ENCODE data around the gene LSR.

LSR gene

DNA sequence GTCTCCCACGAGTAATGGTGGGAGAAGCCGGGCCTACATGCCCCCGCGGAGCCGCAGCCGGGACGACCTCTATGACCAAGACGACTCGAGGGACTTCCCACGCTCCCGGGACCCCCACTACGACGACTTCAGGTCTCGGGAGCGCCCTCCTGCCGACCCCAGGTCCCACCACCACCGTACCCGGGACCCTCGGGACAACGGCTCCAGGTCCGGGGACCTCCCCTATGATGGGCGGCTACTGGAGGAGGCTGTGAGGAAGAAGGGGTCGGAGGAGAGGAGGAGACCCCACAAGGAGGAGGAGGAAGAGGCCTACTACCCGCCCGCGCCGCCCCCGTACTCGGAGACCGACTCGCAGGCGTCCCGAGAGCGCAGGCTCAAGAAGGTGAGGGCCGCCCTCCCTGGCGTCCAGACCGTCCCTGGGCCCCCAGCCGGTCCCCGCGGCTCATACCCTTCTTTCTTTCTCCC, 18.6 kb downstream of the LSR start (continued):
- TF ChIP-seq, protein P1, sequence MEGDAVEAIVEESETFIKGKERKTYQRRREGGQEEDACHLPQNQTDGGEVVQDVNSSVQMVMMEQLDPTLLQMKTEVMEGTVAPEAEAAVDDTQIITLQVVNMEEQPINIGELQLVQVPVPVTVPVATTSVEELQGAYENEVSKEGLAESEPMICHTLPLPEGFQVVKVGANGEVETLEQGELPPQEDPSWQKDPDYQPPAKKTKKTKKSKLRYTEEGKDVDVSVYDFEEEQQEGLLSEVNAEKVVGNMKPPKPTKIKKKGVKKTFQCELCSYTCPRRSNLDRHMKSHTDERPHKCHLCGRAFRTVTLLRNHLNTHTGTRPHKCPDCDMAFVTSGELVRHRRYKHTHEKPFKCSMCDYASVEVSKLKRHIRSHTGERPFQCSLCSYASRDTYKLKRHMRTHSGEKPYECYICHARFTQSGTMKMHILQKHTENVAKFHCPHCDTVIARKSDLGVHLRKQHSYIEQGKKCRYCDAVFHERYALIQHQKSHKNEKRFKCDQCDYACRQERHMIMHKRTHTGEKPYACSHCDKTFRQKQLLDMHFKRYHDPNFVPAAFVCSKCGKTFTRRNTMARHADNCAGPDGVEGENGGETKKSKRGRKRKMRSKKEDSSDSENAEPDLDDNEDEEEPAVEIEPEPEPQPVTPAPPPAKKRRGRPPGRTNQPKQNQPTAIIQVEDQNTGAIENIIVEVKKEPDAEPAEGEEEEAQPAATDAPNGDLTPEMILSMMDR (tag by site-specific recombination; IDR thresholded peaks at IDR 0.05), result no peak; the same call in 1 of the 2 replicates
- TF ChIP-seq ZNF692 (tag by site-specific recombination; IDR thresholded peaks at IDR 0.05) (0 out of 2 replicates have a peak, but pooled peaks have one; percentile 49), WT1 (tag by site-specific recombination; IDR thresholded peaks at IDR 0.05) (peak; percentile 34), ZBTB44 (tag by site-specific recombination; IDR thresholded peaks at IDR 0.05) (no peak), ZNF24 (tag by site-specific recombination; IDR thresholded peaks at IDR 0.05) (0 out of 2 replicates have a peak, but pooled peaks have one; percentile 15), ZNF138 (tag by site-specific recombination; IDR thresholded peaks at IDR 0.05; ENCODE audit: borderline replicate concordance) (0 out of 2 replicates have a peak, but pooled peaks have one; percentile 6), ZIC2 (tag by site-specific recombination; IDR thresholded peaks at IDR 0.05) (peak; percentile 69; the same call in 1 of the 2 replicates), SALL2 (tag by site-specific recombination; IDR thresholded peaks at IDR 0.05; ENCODE audit: borderline replicate concordance) (no peak), HIC1 (tag by site-specific recombination; IDR thresholded peaks at IDR 0.05) (0 out of 2 replicates have a peak, but pooled peaks have one; percentile 8), ZNF169 (tag by site-specific recombination; IDR thresholded peaks at IDR 0.05) (peak; percentile 48; the same call in 1 of the 2 replicates), YY1 (tag by site-specific recombination; IDR thresholded peaks at IDR 0.05) (peak; percentile 8; the same call in 1 of the 2 replicates), ZNF311 (tag by site-specific recombination; IDR thresholded peaks at IDR 0.05; ENCODE audit: borderline replicate concordance) (no peak), ZBTB26 (tag by site-specific recombination; optimal IDR thresholded peaks at IDR 0.05) (peak; percentile 84), KLF10 (tag by site-specific recombination; IDR thresholded peaks at IDR 0.05) (no peak), ZNF10 (tag by site-specific recombination; IDR thresholded peaks at IDR 0.05) (peak; percentile 48; the same call in 1 of the 2 replicates), ZNF660 (tag by site-specific recombination; IDR thresholded peaks at IDR 0.05) (no peak), YY2 (tag by site-specific recombination; IDR thresholded peaks at IDR 0.05) (peak; percentile 43; the same call in 1 of the 2 replicates), REST (tag by site-specific recombination; IDR thresholded peaks at IDR 0.05) (0 out of 2 replicates have a peak, but pooled peaks have one; percentile 40), ZNF530 (tag by site-specific recombination; IDR thresholded peaks at IDR 0.05; ENCODE audit: low read depth) (no peak), SP3 (tag by site-specific recombination; IDR thresholded peaks at IDR 0.05) (peak; percentile 93), ZFHX2 (tag by site-specific recombination; conservative IDR thresholded peaks at IDR 0.05) (peak; percentile 99), GLI2 (tag by site-specific recombination; IDR thresholded peaks at IDR 0.05; ENCODE audit: borderline replicate concordance, low read depth) (no peak), GLIS1 (tag by site-specific recombination; IDR thresholded peaks at IDR 0.05) (peak; percentile 79), ZBTB21 (tag by site-specific recombination; IDR thresholded peaks at IDR 0.05) (peak; percentile 74; the same call in 1 of the 2 replicates)
- TF ChIP-seq, protein P2, sequence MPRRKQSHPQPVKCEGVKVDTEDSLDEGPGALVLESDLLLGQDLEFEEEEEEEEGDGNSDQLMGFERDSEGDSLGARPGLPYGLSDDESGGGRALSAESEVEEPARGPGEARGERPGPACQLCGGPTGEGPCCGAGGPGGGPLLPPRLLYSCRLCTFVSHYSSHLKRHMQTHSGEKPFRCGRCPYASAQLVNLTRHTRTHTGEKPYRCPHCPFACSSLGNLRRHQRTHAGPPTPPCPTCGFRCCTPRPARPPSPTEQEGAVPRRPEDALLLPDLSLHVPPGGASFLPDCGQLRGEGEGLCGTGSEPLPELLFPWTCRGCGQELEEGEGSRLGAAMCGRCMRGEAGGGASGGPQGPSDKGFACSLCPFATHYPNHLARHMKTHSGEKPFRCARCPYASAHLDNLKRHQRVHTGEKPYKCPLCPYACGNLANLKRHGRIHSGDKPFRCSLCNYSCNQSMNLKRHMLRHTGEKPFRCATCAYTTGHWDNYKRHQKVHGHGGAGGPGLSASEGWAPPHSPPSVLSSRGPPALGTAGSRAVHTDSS (tag by site-specific recombination; IDR thresholded peaks at IDR 0.05), result peak; percentile 66; the same call in 1 of the 2 replicates
